SK-N-SH treated with all-trans-retinoic acid at 6 μM for 48 hours (cell line): Measurements from ENCODE around the gene CCDC152.

Experiments
- ATAC-seq: fragments of 200-7000 bp; cut with Tn5 transposase; 3 replicates; pipeline ENCODE4 v1.9.1; 2020; ENCODE audit warnings: mild to moderate bottlenecking, moderate library complexity
- ARNTL ChIP-seq: fragments of 450-650 bp; formaldehyde crosslinking; IDR thresholded peaks from 2 replicates; pipeline ENCODE4 v1.5.0; 2020; ENCODE audit warnings: low read depth, mild to moderate bottlenecking, moderate library complexity, borderline replicate concordance
- BACH2 ChIP-seq: fragments of 250-450 bp; sonication (Bioruptor Pico); IDR thresholded peaks from 2 replicates; pipeline ENCODE4 v1.9.0; 2021; ENCODE audit warnings: mild to moderate bottlenecking, borderline replicate concordance
- CREB5 ChIP-seq: fragments of 250-450 bp; sonication (Bioruptor Pico); IDR thresholded peaks from 2 replicates; pipeline ENCODE4 v1.5.1; 2020; ENCODE audit warnings: low read depth, mild to moderate bottlenecking, moderate library complexity
- CSDC2 ChIP-seq: fragments of 250-450 bp; sonication (Bioruptor Pico); IDR thresholded peaks from 2 replicates; pipeline ENCODE4 v1.5.0; 2020; ENCODE audit warnings: mild to moderate bottlenecking, moderate library complexity
- ESRRG ChIP-seq: fragments of 250-450 bp; sonication (Bioruptor Pico); IDR thresholded peaks from 2 replicates; pipeline ENCODE4 v1.6.1; 2021; ENCODE audit warnings: mild to moderate bottlenecking
- GLIS3 ChIP-seq: fragments of 250-450 bp; sonication (Bioruptor Pico); IDR thresholded peaks from 2 replicates; pipeline ENCODE4 v1.5.0; 2020; ENCODE audit warnings: mild to moderate bottlenecking, moderate library complexity
- ISL1 ChIP-seq: fragments of 250-450 bp; sonication (Bioruptor Pico); IDR thresholded peaks from 2 replicates; pipeline ENCODE4 v2.1.2; 2022; ENCODE audit warnings: mild to moderate bottlenecking, moderate library complexity
- OSR1 ChIP-seq: fragments of 250-450 bp; sonication (Bioruptor Pico); IDR thresholded peaks from 2 replicates; pipeline ENCODE4 v1.8.0; 2022; ENCODE audit warnings: moderate library complexity, mild to moderate bottlenecking, inconsistent platforms
- PATZ1 ChIP-seq: fragments of 250-450 bp; sonication (Bioruptor Pico); IDR thresholded peaks from 2 replicates; pipeline ENCODE4 v1.8.0; 2020; ENCODE audit warnings: mild to moderate bottlenecking, moderate library complexity, borderline replicate concordance
- PPARA ChIP-seq: fragments of 250-450 bp; sonication (Bioruptor Pico); IDR thresholded peaks from 2 replicates; pipeline ENCODE4 v1.5.0; 2020; ENCODE audit warnings: mild to moderate bottlenecking, borderline replicate concordance
- RARB ChIP-seq: fragments of 250-450 bp; sonication (Bioruptor Pico); IDR thresholded peaks from 2 replicates; pipeline ENCODE4 v1.8.0; 2021; ENCODE audit warnings: mild to moderate bottlenecking, moderate library complexity
- SNAI2 ChIP-seq: fragments of 250-450 bp; sonication (Bioruptor Pico); IDR thresholded peaks from 2 replicates; pipeline ENCODE4 v1.5.0; 2020; ENCODE audit warnings: mild to moderate bottlenecking, moderate library complexity
- TCF4 ChIP-seq: fragments of 250-450 bp; sonication (Bioruptor Pico); IDR thresholded peaks from 2 replicates; pipeline ENCODE4 v1.8.0; 2021; ENCODE audit warnings: mild to moderate bottlenecking, moderate library complexity, borderline replicate concordance
- ZC3H10 ChIP-seq: fragments of 250-450 bp; sonication (Bioruptor Pico); IDR thresholded peaks from 2 replicates; pipeline ENCODE4 v1.5.1; 2021; ENCODE audit warnings: mild to moderate bottlenecking, moderate library complexity
- ZFP3 ChIP-seq: fragments of 250-450 bp; sonication (Bioruptor Pico); IDR thresholded peaks from 2 replicates; pipeline ENCODE4 v1.5.0; 2020; ENCODE audit warnings: mild to moderate bottlenecking, moderate library complexity
- ZFP30 ChIP-seq: fragments of 450-650 bp; formaldehyde crosslinking; IDR thresholded peaks from 2 replicates; pipeline ENCODE4 v1.5.0; 2022; ENCODE audit warnings: mild to moderate bottlenecking, moderate library complexity
- ZNF565 ChIP-seq: fragments of 450-650 bp; formaldehyde crosslinking; conservative IDR thresholded peaks from 2 replicates; pipeline ENCODE4 v1.5.0; 2020; ENCODE audit warnings: low read depth, mild to moderate bottlenecking, moderate library complexity
- ZNF70 ChIP-seq: fragments of 450-650 bp; formaldehyde crosslinking; IDR thresholded peaks from 2 replicates; pipeline ENCODE4 v1.5.0; 2020; ENCODE audit warnings: mild to moderate bottlenecking, moderate library complexity
- ZNF8 ChIP-seq: fragments of 450-650 bp; formaldehyde crosslinking; IDR thresholded peaks from 2 replicates; pipeline ENCODE4 v1.5.0; 2020; ENCODE audit warnings: mild to moderate bottlenecking, moderate library complexity
- TF ChIP-seq, protein P1 (sequence below): fragments of 250-450 bp; sonication (Bioruptor Pico); IDR thresholded peaks from 2 replicates; pipeline ENCODE4 v1.5.0; 2020; ENCODE audit warnings: mild to moderate bottlenecking, moderate library complexity
- TF ChIP-seq, protein P2 (sequence below): fragments of 250-450 bp; sonication (Bioruptor Pico); IDR thresholded peaks from 2 replicates; pipeline ENCODE4 v1.5.1; 2021; ENCODE audit warnings: mild to moderate bottlenecking, moderate library complexity
- TF ChIP-seq, protein P3 (sequence below): fragments of 250-450 bp; sonication (Bioruptor Pico); IDR thresholded peaks from 2 replicates; pipeline ENCODE4 v1.8.0; 2021; ENCODE audit warnings: low read depth, mild to moderate bottlenecking, moderate library complexity, borderline replicate concordance

Gene CCDC152

DNA sequence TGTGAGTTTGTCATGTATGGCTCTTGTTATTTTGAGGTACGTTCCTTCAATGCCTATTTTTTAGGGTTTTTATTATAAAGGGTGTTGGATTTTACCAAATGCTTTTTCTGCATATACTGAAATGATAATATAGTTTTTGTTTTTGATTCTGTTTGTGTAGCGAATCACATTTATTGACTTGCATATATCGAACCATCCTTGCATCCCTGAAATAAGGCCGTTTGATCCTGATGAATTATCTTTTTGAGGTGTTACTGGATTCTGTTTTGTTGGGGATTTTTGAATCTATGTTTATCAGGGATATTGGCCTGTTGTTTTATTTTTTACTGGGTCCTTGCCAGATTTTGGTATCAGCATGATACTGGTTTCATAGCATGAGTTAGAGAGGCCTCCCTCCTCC lies 29.1 kb downstream of the CCDC152 start:
- TF ChIP-seq ZC3H10 (CRISPR knock-in tag) (no peak), ZNF70 (no peak), BACH2 (no peak), ZNF8 (no peak), RARB (CRISPR knock-in tag) (no peak), SNAI2 (no peak), GLIS3 (CRISPR knock-in tag) (no peak), CREB5 (no peak), ZFP30 (CRISPR knock-in tag) (no peak), ZNF565 (CRISPR knock-in tag) (no peak), ZFP3 (no peak), ARNTL (CRISPR knock-in tag) (no peak), OSR1 (CRISPR knock-in tag) (no peak)
- TF ChIP-seq, protein P1, sequence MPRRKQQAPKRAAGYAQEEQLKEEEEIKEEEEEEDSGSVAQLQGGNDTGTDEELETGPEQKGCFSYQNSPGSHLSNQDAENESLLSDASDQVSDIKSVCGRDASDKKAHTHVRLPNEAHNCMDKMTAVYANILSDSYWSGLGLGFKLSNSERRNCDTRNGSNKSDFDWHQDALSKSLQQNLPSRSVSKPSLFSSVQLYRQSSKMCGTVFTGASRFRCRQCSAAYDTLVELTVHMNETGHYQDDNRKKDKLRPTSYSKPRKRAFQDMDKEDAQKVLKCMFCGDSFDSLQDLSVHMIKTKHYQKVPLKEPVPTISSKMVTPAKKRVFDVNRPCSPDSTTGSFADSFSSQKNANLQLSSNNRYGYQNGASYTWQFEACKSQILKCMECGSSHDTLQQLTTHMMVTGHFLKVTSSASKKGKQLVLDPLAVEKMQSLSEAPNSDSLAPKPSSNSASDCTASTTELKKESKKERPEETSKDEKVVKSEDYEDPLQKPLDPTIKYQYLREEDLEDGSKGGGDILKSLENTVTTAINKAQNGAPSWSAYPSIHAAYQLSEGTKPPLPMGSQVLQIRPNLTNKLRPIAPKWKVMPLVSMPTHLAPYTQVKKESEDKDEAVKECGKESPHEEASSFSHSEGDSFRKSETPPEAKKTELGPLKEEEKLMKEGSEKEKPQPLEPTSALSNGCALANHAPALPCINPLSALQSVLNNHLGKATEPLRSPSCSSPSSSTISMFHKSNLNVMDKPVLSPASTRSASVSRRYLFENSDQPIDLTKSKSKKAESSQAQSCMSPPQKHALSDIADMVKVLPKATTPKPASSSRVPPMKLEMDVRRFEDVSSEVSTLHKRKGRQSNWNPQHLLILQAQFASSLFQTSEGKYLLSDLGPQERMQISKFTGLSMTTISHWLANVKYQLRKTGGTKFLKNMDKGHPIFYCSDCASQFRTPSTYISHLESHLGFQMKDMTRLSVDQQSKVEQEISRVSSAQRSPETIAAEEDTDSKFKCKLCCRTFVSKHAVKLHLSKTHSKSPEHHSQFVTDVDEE (CRISPR knock-in tag): no peak
- TF ChIP-seq, protein P2, sequence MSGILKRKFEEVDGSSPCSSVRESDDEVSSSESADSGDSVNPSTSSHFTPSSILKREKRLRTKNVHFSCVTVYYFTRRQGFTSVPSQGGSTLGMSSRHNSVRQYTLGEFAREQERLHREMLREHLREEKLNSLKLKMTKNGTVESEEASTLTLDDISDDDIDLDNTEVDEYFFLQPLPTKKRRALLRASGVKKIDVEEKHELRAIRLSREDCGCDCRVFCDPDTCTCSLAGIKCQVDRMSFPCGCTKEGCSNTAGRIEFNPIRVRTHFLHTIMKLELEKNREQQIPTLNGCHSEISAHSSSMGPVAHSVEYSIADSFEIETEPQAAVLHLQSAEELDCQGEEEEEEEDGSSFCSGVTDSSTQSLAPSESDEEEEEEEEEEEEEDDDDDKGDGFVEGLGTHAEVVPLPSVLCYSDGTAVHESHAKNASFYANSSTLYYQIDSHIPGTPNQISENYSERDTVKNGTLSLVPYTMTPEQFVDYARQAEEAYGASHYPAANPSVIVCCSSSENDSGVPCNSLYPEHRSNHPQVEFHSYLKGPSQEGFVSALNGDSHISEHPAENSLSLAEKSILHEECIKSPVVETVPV (CRISPR knock-in tag): no peak
- TF ChIP-seq, protein P3, sequence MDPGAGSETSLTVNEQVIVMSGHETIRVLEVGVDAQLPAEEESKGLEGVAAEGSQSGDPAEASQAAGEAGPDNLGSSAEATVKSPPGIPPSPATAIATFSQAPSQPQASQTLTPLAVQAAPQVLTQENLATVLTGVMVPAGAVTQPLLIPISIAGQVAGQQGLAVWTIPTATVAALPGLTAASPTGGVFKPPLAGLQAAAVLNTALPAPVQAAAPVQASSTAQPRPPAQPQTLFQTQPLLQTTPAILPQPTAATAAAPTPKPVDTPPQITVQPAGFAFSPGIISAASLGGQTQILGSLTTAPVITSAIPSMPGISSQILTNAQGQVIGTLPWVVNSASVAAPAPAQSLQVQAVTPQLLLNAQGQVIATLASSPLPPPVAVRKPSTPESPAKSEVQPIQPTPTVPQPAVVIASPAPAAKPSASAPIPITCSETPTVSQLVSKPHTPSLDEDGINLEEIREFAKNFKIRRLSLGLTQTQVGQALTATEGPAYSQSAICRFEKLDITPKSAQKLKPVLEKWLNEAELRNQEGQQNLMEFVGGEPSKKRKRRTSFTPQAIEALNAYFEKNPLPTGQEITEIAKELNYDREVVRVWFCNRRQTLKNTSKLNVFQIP (CRISPR knock-in tag): no peak
- ATAC-seq: no peak

DNA sequence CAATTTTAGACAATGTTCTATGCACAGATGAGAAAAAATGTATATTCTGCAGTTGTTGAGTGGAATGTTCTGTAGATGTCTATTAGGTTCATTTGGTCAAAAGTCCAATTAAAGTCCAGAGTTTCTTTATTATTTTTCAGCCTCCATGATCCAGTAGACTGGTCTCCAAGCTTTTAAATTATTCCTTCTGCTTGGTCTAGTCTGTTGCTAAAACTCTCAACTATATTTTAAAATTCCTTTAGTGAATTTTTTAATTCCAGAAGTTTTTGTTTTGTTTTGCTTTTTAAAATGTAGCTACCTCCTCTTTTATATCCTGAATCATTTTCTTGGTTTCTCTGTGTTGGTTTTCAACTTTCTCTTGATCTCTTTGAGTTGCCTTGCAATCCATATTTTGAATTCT lies 30.5 kb downstream of the CCDC152 start:
- ATAC-seq: no peak
- TF ChIP-seq CSDC2 (CRISPR knock-in tag): no peak
- no peak for TF ChIP-seq ARNTL (CRISPR knock-in tag)
- TF ChIP-seq ESRRG (CRISPR knock-in tag): no peak
- TF ChIP-seq PPARA (CRISPR knock-in tag): no peak

DNA sequence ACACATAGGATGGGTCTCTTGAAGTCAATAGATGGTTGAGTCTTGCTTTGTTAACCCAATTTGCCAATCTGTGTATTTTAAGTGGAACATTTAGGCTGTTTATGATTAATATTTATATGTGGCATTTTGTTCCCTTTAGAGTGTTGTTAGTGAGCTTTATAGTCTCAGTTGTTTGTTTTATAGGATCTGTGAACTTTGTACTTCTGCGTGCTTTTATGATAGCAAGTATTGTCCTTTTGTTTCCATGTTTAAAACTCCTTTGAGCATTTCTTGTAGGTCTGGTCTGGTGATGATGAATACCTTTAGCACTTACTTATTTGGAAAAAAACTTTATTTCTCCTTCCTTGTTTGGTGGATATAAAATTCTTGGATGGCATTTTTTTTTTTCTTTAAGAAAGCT lies 31.2 kb downstream of the CCDC152 start:
- no peak for ATAC-seq
- no peak for TF ChIP-seq TCF4

- no peak for ATAC-seq
- TF ChIP-seq ISL1 (CRISPR knock-in tag) (no peak), ZC3H10 (CRISPR knock-in tag) (no peak), RARB (CRISPR knock-in tag) (no peak), TCF4 (no peak), ZNF8 (no peak), ZFP30 (CRISPR knock-in tag) (no peak), ZNF565 (CRISPR knock-in tag) (no peak), PATZ1 (no peak), PPARA (CRISPR knock-in tag) (no peak)
- TF ChIP-seq, protein P1 (CRISPR knock-in tag): no peak
- TF ChIP-seq, protein P3 (CRISPR knock-in tag): no peak
- TF ChIP-seq, protein P2 (CRISPR knock-in tag): no peak
Measured at GRCh38 chr5:42791151-42791550, 34.5 kb downstream of the CCDC152 start.
